ENCODE data around the gene MZT2B.
"Not testable (repeated sequence)": the region's sequence is repeated elsewhere in the genome, so short reads cannot be mapped to it uniquely, and the experiment has no call there.

GRCh38 chr2:130187859-130188792 lies 6.1 kb downstream of the MZT2B start:
- TF ChIP-seq CTCF, POLR2A (IDR thresholded peaks at IDR 0.05): not testable (repeated sequence)

All from adrenal gland (tissue), 5 donors.